H1 (cell line): ENCODE results near the gene CFAP161. TPM values are rescaled to one million over a fixed set of nuclear protein-coding genes. Genes with fewer than 3 reads are reported as not detected.

Experiments used
- CTCF ChIA-PET: fragments of 300-600 bp; sonication (Branson Sonifier 250); formaldehyde crosslinking; loops from one replicate; lab custom pipeline; 2021; ENCODE audit not compliant: partially characterized antibody; lab: Charles Lee
- POLR2A ChIA-PET: fragments of 300-600 bp; sonication (Branson Sonifier 250); formaldehyde crosslinking; loops from one replicate; lab custom pipeline; 2021; ENCODE audit warnings: inconsistent platforms; ENCODE audit not compliant: partially characterized antibody; lab: Charles Lee
- DNase-seq, 2 experiments: peaks; one replicate each; pipeline versions ENCODE4 v3.0.0 to v3.0.0-alpha.2; 2010 to 2022; ENCODE audit warnings: low spot score in 2 of 2, low read depth in 1 of 2, mixed read lengths in 1 of 2
- FAIRE-seq: peaks from 2 replicates; lab custom pipeline; 2011; peaks lifted over from hg19 to GRCh38; lab: Jason Lieb, UNC
- H2AFZ ChIP-seq: 2 replicates; pipeline ENCODE4 v1.8.1; 2012; ENCODE audit warnings: low read length, inconsistent platforms
- H2AK5ac ChIP-seq: 2 replicates; pipeline ENCODE4 v1.6.1; 2013; ENCODE audit warnings: low read depth, low read length
- H2BK120ac ChIP-seq: replicated peaks from 2 replicates; pipeline ENCODE3; 2013; ENCODE audit warnings: low read depth, low read length, inconsistent platforms
- H2BK12ac ChIP-seq: 2 replicates; pipeline ENCODE4 v1.6.1; 2013; ENCODE audit warnings: low read depth, low read length
- H2BK15ac ChIP-seq: 2 replicates; pipeline ENCODE4 v1.6.1; 2013; ENCODE audit warnings: low read length
- H2BK20ac ChIP-seq: 2 replicates; pipeline ENCODE4 v1.6.1; 2013; ENCODE audit warnings: low read length
- H2BK5ac ChIP-seq: 2 replicates; pipeline ENCODE4 v1.6.1; 2013; ENCODE audit warnings: low read depth, low read length
- H3K14ac ChIP-seq: 2 replicates; pipeline ENCODE4 v1.6.1; 2013; ENCODE audit warnings: inconsistent platforms; ENCODE audit not compliant: insufficient read length
- H3K18ac ChIP-seq: 2 replicates; pipeline ENCODE4 v1.6.1; 2013; ENCODE audit warnings: low read length; ENCODE audit errors: extremely low read depth
- H3K23ac ChIP-seq: 2 replicates; pipeline ENCODE4 v1.6.1; 2013; ENCODE audit warnings: inconsistent platforms; ENCODE audit not compliant: insufficient read length
- H3K23me2 ChIP-seq: 2 replicates; pipeline ENCODE4 v1.6.1; 2013; ENCODE audit warnings: low read depth, low read length
- H3K27ac ChIP-seq: 2 replicates; pipeline ENCODE4 v1.6.1; 2011; ENCODE audit warnings: low read depth, low read length, inconsistent platforms
- H3K27me3 ChIP-seq, 4 experiments: replicated peaks in 1 of 4; 1 replicate in 1 of 4; 2 replicates in 3 of 4; pipeline versions ENCODE4 v1.6.1 to v1.8.1; 2011 to 2013; ENCODE audit warnings: low read length in 3 of 4, mild to moderate bottlenecking in 3 of 4, inconsistent platforms in 2 of 4, mixed read lengths in 2 of 4, moderate library complexity in 1 of 4; ENCODE audit not compliant: control insufficient read depth in 3 of 4, insufficient read depth in 3 of 4; ENCODE audit errors: extremely low read depth in 1 of 4
- H3K36me3 ChIP-seq, 4 experiments: 2 replicates each; pipeline versions ENCODE4 v1.6.1 to v1.8.1; 2011 to 2013; ENCODE audit warnings: mild to moderate bottlenecking in 4 of 4, low read length in 3 of 4, moderate library complexity in 2 of 4, control low read depth in 1 of 4, inconsistent platforms in 1 of 4; ENCODE audit not compliant: insufficient read depth in 4 of 4, control insufficient read depth in 2 of 4
- H3K4ac ChIP-seq: replicated peaks from 2 replicates; pipeline ENCODE3; 2013; ENCODE audit warnings: low read length, low read depth, mixed read lengths, inconsistent platforms; ENCODE audit not compliant: insufficient read length
- H3K4me1 ChIP-seq, 4 experiments: replicated peaks in 1 of 4; 1 replicate in 1 of 4; 2 replicates in 3 of 4; pipeline versions ENCODE4 v1.6.1 to v1.8.1; 2011 to 2013; ENCODE audit warnings: low read length in 3 of 4, inconsistent platforms in 2 of 4, mixed read lengths in 1 of 4; ENCODE audit not compliant: insufficient read depth in 4 of 4, control insufficient read depth in 3 of 4
- H3K4me2 ChIP-seq, 2 experiments: 2 replicates each; pipeline versions ENCODE4 v1.6.1 to v1.8.1; 2011 to 2013; ENCODE audit warnings: low read depth in 2 of 2, low read length in 2 of 2, control low read depth in 1 of 2, inconsistent platforms in 1 of 2, mild to moderate bottlenecking in 1 of 2; ENCODE audit not compliant: insufficient read depth in 1 of 2
- H3K4me3 ChIP-seq, 4 experiments: fragments of 200-600, 300-600 bp in 1 of 4; sonication (generic), shearing (Covaris generic), sonication (Bioruptor Twin) in 1 of 4; 2 replicates each; pipeline versions ENCODE4 v1.5.1 to v1.8.1; 2011 to 2016; ENCODE audit warnings: low read length in 4 of 4, low read depth in 3 of 4, control low read depth in 2 of 4, inconsistent platforms in 2 of 4, mild to moderate bottlenecking in 2 of 4, mixed read lengths in 1 of 4, moderate library complexity in 1 of 4; ENCODE audit not compliant: insufficient read depth in 2 of 4; ENCODE audit errors: extremely low read depth in 1 of 4
- H3K56ac ChIP-seq: replicated peaks from 2 replicates; pipeline ENCODE3; 2013; ENCODE audit warnings: low read depth, mild to moderate bottlenecking, mixed read lengths, low read length, inconsistent platforms; ENCODE audit not compliant: insufficient read length
- H3K79me1 ChIP-seq: 2 replicates; pipeline ENCODE4 v1.6.1; 2013; ENCODE audit warnings: low read depth, low read length, control low read depth
- H3K79me2 ChIP-seq, 2 experiments: 2 replicates each; pipeline versions ENCODE4 v1.6.1 to v1.8.1; 2012 to 2013; ENCODE audit warnings: low read length in 2 of 2, mild to moderate bottlenecking in 2 of 2, inconsistent platforms in 1 of 2; ENCODE audit not compliant: insufficient read depth in 2 of 2, control insufficient read depth in 1 of 2
- H3K9ac ChIP-seq, 4 experiments: replicated peaks in 1 of 4; 1 replicate in 1 of 4; 2 replicates in 3 of 4; pipeline versions ENCODE4 v1.6.1 to v1.8.1; 2011 to 2013; ENCODE audit warnings: low read depth in 3 of 4, low read length in 3 of 4, control low read depth in 2 of 4, mild to moderate bottlenecking in 2 of 4, moderate library complexity in 2 of 4, inconsistent platforms in 1 of 4; ENCODE audit errors: extremely low read depth in 1 of 4
- H3K9me3 ChIP-seq, 2 experiments: 2 replicates each; pipeline versions ENCODE4 v1.6.1 to v1.8.1; 2012 to 2013; ENCODE audit warnings: mild to moderate bottlenecking in 2 of 2, moderate library complexity in 2 of 2, control low read depth in 1 of 2, inconsistent platforms in 1 of 2, low read depth in 1 of 2, low read length in 1 of 2, mixed read lengths in 1 of 2; ENCODE audit not compliant: insufficient read depth in 2 of 2
- H4K20me1 ChIP-seq, 2 experiments: replicated peaks in 1 of 2; 2 replicates each; pipeline versions ENCODE3 to v1.8.1; 2011 to 2013; ENCODE audit warnings: inconsistent platforms in 2 of 2, low read length in 2 of 2, mild to moderate bottlenecking in 1 of 2; ENCODE audit not compliant: insufficient read depth in 2 of 2, control insufficient read depth in 1 of 2
- H4K5ac ChIP-seq: 2 replicates; pipeline ENCODE4 v1.6.1; 2013; ENCODE audit warnings: low read length, low read depth, mixed read lengths, inconsistent platforms; ENCODE audit not compliant: insufficient read length
- H4K8ac ChIP-seq: 2 replicates; pipeline ENCODE4 v1.8.0; 2013; ENCODE audit warnings: mild to moderate bottlenecking, moderate library complexity, low read length, inconsistent platforms; ENCODE audit not compliant: insufficient read depth; ENCODE audit errors: extremely low read depth
- H4K91ac ChIP-seq: replicated peaks from 2 replicates; pipeline ENCODE3; 2013; ENCODE audit warnings: low read length, mixed read lengths, inconsistent platforms; ENCODE audit not compliant: insufficient read length
- RAD21 ChIP-seq, 2 experiments: IDR thresholded peaks in 1 of 2; conservative IDR thresholded peaks in 1 of 2; 2 replicates each; pipeline ENCODE4 v1.6.1; 2011; ENCODE audit warnings: low read depth in 2 of 2, low read length in 2 of 2, improper control_type of control experiment in 1 of 2, inconsistent platforms in 1 of 2, mild to moderate bottlenecking in 1 of 2, moderate library complexity in 1 of 2
- SAP30 ChIP-seq: fragments of 300-600 bp; sonication (generic); IDR thresholded peaks from 2 replicates; pipeline ENCODE4 v1.7.1; 2012; ENCODE audit warnings: low read length, moderate library complexity, mild to moderate bottlenecking, inconsistent platforms; ENCODE audit not compliant: insufficient read depth, insufficient replicate concordance
- TEAD4 ChIP-seq: IDR thresholded peaks from 2 replicates; pipeline ENCODE4 v1.6.1; 2012; ENCODE audit warnings: low read depth, low read length, inconsistent platforms, mixed read lengths
- WGBS, 2 experiments: shearing (Covaris generic) in 1 of 2; methylation state at CpG; one replicate each; pipeline versions ENCODE4 v1.1.6 to v1.1.7; 2013 to 2015; ENCODE audit warnings: low lambda C conversion rate in 2 of 2, mixed read lengths in 2 of 2, inconsistent platforms in 1 of 2, low coverage in 1 of 2, missing lambda C conversion rate in 1 of 2; ENCODE audit not compliant: insufficient replicate concordance in 2 of 2, insufficient coverage in 1 of 2, insufficient read length in 1 of 2; ENCODE audit errors: extremely low coverage in 1 of 2, missing lambda C conversion rate in 1 of 2; 5-methylcytosine and 5-hydroxymethylcytosine counted together
- polyA plus RNA-seq, 7 experiments: library from polyadenylated mRNA; depleted of rRNA in 3 of 7; stranded (reverse) in 5 of 7; unstranded in 2 of 7; fragments of >200 nt in 5 of 7; fragments of 200-250 nt in 2 of 7; gene quantifications; 1 replicate in 5 of 7; 2 replicates in 1 of 7; 4 replicates in 1 of 7; pipeline versions ENCODE4 v1.2.1 to v1.2.3, GENCODE V29; 2011 to 2013; ENCODE audit warnings: missing spikeins in 2 of 7, mixed read lengths in 2 of 7
- total RNA-seq: library from RNA; stranded (reverse); fragmentation: NEBNext Ultra II Directional; extraction: Animal tissue kit (Norgen Biotek cat#: 25700); gene quantifications from 2 replicates; pipeline ENCODE4 v1.2.1, GENCODE V29; 2021
- TF ChIP-seq, protein P1 (sequence below): IDR thresholded peaks from 2 replicates; pipeline ENCODE4 v1.6.1; 2011; ENCODE audit warnings: low read depth, mild to moderate bottlenecking, low read length; ENCODE audit not compliant: insufficient read depth
- TF ChIP-seq, protein P2 (sequence below), 3 experiments: IDR thresholded peaks; 1 replicate in 2 of 3; 2 replicates in 1 of 3; pipeline versions ENCODE4 v1.5.1 to v1.6.1; 2011; ENCODE audit warnings: low read length in 3 of 3, mild to moderate bottlenecking in 3 of 3, inconsistent platforms in 2 of 3, low read depth in 1 of 3, moderate library complexity in 1 of 3; ENCODE audit not compliant: insufficient read depth in 1 of 3; ENCODE audit errors: control extremely low read depth in 1 of 3

The CFAP161 gene
- total and polyA plus RNA-seq, 2 of the 8 experiments (the other 6 are each of a cell fraction or from before 2014, with no cell fraction given), result 0.05 TPM; not detected in 1

DNA sequence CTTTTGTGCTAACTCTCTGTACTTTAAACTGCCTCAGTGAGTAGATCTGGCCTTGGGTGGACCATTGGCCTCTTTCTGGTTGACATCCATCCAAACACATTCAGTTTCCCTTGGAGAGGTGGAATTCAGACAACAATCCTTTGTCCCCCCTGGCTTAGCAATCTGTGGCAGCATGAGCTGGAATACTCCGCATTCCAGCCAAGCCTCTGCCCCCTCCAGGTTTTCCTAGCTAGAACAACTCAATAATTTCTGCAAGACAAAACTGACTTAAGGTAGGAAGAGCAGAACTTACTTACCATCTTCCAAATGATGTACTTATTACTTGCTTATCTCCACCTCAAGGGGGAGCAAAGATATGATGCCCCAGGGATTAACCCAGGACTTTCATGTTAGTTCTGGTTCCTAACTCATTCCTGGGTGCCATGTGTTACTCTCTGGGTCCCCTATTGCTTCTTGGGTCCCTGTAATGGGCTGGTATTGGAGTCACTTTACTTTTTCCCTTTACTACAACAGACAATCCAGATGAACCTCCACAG lies 40.8 kb downstream of the CFAP161 start:
- Histone ChIP-seq H3K36me3 (no peaks in the 10 kb centered on the region), H4K8ac (no peak overlapping the region), H3K4ac (no peak overlapping the region), H4K91ac (no peak overlapping the region), H3K79me2 (no peaks in the 10 kb centered on the region), H3K27ac (no peak overlapping the region), H3K23me2 (no peaks in the 10 kb centered on the region), H3K56ac (no peak overlapping the region), H3K4me2 (no peak overlapping the region), H2BK120ac (no peak overlapping the region), H3K18ac (no peak overlapping the region), H4K5ac (no peak overlapping the region), H3K79me1 (no peaks in the 10 kb centered on the region), H3K9ac (no peak overlapping the region), H2BK20ac (no peak overlapping the region), H2BK5ac (no peak overlapping the region), H2AFZ (no peak overlapping the region), H2AK5ac (no peak overlapping the region), H3K4me1 (peaks cover 0 to 7% (median 0%) of the 10 kb centered on the region in 4 experiments; a peak in 1 of 7 replicates), H3K14ac (no peak overlapping the region), H3K27me3 (no peaks in the 10 kb centered on the region), H3K4me3 (no peak overlapping the region), H2BK12ac (no peak overlapping the region), H3K9me3 (no peaks in the 10 kb centered on the region), H4K20me1 (peaks cover 0 to 3% of the 10 kb centered on the region in 2 experiments), H3K23ac (no peak overlapping the region), H2BK15ac (no peak overlapping the region)
- TF ChIP-seq TEAD4 (peak; percentile 80), SAP30 (no peak), RAD21 (IDR thresholded peaks at IDR 0.05 in 1 of 2, conservative IDR thresholded peaks at IDR 0.05 in 1 of 2; ENCODE audit: low read depth in 2 of 2, low read length in 2 of 2) (no peak; a peak in 1 of 4 replicates)
- TF ChIP-seq, protein P1, sequence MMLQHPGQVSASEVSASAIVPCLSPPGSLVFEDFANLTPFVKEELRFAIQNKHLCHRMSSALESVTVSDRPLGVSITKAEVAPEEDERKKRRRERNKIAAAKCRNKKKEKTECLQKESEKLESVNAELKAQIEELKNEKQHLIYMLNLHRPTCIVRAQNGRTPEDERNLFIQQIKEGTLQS, result no peak
- TF ChIP-seq, protein P2, sequence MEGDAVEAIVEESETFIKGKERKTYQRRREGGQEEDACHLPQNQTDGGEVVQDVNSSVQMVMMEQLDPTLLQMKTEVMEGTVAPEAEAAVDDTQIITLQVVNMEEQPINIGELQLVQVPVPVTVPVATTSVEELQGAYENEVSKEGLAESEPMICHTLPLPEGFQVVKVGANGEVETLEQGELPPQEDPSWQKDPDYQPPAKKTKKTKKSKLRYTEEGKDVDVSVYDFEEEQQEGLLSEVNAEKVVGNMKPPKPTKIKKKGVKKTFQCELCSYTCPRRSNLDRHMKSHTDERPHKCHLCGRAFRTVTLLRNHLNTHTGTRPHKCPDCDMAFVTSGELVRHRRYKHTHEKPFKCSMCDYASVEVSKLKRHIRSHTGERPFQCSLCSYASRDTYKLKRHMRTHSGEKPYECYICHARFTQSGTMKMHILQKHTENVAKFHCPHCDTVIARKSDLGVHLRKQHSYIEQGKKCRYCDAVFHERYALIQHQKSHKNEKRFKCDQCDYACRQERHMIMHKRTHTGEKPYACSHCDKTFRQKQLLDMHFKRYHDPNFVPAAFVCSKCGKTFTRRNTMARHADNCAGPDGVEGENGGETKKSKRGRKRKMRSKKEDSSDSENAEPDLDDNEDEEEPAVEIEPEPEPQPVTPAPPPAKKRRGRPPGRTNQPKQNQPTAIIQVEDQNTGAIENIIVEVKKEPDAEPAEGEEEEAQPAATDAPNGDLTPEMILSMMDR (IDR thresholded peaks at IDR 0.05; ENCODE audit: control extremely low read depth in 1 of 3, insufficient read depth in 1 of 3, low read depth in 1 of 3, low read length in 3 of 3), result peak in 1 of 3 experiments; percentile 23; a peak in 1 of 4 replicates
- DNase-seq (no peak), FAIRE-seq (no peak)
- POLR2A ChIA-PET, result no interaction called here
- CTCF ChIA-PET, result interaction anchor here (0.7 to 4.6 kb wide), 18 partner anchors 9 to 790 kb away, joined by 3 to 30 read pairs (median 4); no protein-coding TSS in a partner anchor
- WGBS, 2 experiments, result 88% methylated on average over 1 of the region's 1 CpG; no CpG with 5 or more reads in 1 of the 2 experiments
